Subcutaneous abdominal adipose tissue (tissue), 5 donors: ENCODE results near the gene PYGO2.
A peak's percentile ranks its signal among the peaks of the same experiment; 100 is the strongest.
"Not testable (repeated sequence)": the region's sequence is repeated elsewhere in the genome, so short reads cannot be mapped to it uniquely, and the experiment has no call there.

Experiments
- H3K27ac ChIP-seq: one replicate; pipeline ENCODE4 v1.7.0; 2013; ENCODE audit warnings: low read depth, mild to moderate bottlenecking, inconsistent platforms, low read length, moderate library complexity
- H3K27me3 ChIP-seq, 5 donors: one replicate each; pipeline ENCODE4 v1.7.0; 2013; ENCODE audit warnings: low read length in 5 of 5, inconsistent platforms in 1 of 5; ENCODE audit not compliant: control insufficient read depth in 5 of 5, insufficient read depth in 4 of 5
- H3K36me3 ChIP-seq, 5 donors: one replicate each; pipeline ENCODE4 v1.7.0; 2013; ENCODE audit warnings: low read length in 5 of 5; ENCODE audit not compliant: control insufficient read depth in 5 of 5, insufficient read depth in 5 of 5
- H3K4me1 ChIP-seq, 5 donors: one replicate each; pipeline ENCODE4 v1.7.0; 2013; ENCODE audit warnings: low read length in 5 of 5, mild to moderate bottlenecking in 3 of 5, moderate library complexity in 1 of 5; ENCODE audit not compliant: control insufficient read depth in 5 of 5, insufficient read depth in 5 of 5
- H3K4me3 ChIP-seq, 5 donors: one replicate each; pipeline ENCODE4 v1.7.0; 2013; ENCODE audit warnings: low read length in 5 of 5, low read depth in 1 of 5
- H3K9ac ChIP-seq, 5 donors: one replicate each; pipeline ENCODE4 v1.7.0; 2013; ENCODE audit warnings: low read length in 5 of 5, mild to moderate bottlenecking in 4 of 5, moderate library complexity in 3 of 5
- H3K9me3 ChIP-seq, 5 donors: one replicate each; pipeline ENCODE4 v1.7.0; 2013; ENCODE audit warnings: low read length in 5 of 5; ENCODE audit not compliant: control insufficient read depth in 5 of 5
- donor health status: healthy.
- donor health status: healthy.
- donor health status: healthy.
- donor health status: healthy.
- donor health status: healthy.

Gene PYGO2

DNA sequence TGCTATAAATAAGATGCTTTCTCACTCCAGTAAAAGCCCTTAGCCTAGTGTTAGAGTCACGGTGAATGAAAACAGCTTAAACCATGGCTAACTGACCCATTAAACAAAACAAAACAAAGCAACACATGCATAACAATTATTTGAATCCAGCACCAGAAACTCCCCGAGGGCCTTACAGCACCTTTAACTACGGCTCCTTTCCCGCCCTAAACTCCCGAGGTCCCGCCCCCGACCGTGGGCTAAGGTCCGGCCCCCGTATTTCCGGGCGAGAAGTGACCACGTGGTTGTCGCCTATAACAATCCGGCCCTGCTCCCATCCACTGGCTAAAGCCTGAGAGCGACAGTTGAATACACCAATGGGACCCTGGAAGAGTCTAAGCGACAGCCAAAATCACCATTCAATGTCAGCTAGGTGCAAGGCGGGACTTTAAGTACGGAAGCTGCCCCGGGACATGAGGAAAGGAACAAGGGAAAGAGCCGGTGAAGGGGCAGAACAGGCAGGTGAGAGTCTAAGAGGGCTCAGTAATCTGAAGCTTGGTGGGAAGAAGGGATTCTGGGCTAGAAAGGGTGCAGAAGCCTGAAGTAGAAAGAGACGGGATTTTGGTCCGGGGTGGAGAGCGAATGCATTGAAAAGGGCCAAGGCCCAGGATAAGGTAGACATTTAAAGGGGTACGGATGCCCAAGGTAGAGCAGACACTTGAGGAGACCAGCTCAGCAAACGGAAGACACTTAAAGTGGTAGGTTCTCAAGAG lies 21.5 kb upstream of the PYGO2 start, which contains the start of gene FLAD1:
Gene FLAD1 (plus strand): TSS at position 448 of the 752 bp plus-strand sequence. CDS start 351 bp downstream, outside the sequence.
- peak within 1 kb of the TSS; percentile 82 to 96 (median 89) for H3K4me3 ChIP-seq
- no peaks in the 10 kb centered on the region for H3K9me3 ChIP-seq
- H3K27me3 ChIP-seq = no peaks in the 10 kb centered on the region
- peaks cover 2 to 45% (median 37%) of the 10 kb centered on the region in 5 donors for H3K4me1 ChIP-seq
- H3K36me3 ChIP-seq = peaks cover 9 to 24% (median 14%) of the 10 kb centered on the region in 5 donors
- peak within 1 kb of the TSS; percentile 87 to 96 (median 93) for H3K9ac ChIP-seq
- peak within 1 kb of the TSS; percentile 91 for H3K27ac ChIP-seq

DNA sequence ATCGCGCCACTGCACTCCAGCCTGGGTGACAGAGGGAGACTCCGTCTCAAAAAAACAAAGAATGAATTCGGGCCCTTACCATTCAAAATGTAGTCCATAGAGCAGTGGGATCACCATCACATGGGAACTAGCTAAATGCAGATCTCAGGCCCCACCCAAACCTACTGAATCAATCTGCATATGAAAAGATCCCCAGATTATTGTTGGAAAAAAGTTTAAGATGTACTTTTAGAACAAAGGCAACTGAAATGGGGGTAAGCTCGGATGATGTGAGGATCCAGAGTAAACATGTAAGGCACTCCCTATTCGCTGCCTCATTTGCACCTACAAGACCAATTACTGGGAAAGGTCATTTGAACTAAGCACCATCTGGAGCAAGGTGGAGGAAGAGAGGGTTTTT lies 20.8 kb upstream of the PYGO2 start:
- H3K36me3 ChIP-seq = peaks cover 6 to 18% (median 11%) of the 10 kb centered on the region in 5 donors
- H3K9ac ChIP-seq = peak overlapping the region in 3 of 5 donors; percentile 27 to 69 (median 64)
- peaks cover 2 to 37% (median 30%) of the 10 kb centered on the region in 5 donors for H3K4me1 ChIP-seq
- H3K27ac ChIP-seq = no peak overlapping the region
- peak overlapping the region; percentile 68 to 96 (median 82) for H3K4me3 ChIP-seq
- H3K9me3 ChIP-seq = no peaks in the 10 kb centered on the region
- H3K27me3 ChIP-seq = no peaks in the 10 kb centered on the region

DNA sequence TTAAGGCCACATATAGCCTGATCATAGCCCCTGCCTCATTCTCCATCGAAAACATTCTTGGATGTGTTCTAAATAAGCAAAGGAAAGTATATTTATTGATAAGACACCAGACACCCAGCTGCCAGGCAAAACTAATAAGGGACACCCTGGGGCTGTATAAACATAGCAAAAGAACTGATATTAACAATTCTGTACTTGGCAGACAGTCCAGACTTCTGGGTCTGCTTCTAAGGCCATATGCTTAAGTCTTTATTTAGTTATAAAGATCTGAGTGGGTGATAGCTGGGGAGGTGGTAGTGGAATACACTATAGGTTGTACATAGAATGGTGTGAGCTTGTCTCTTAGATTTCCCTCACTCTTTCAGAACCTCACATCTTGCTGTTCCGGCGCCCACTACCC lies 16.8 kb upstream of the PYGO2 start:
- Histone ChIP-seq H3K4me1 (peaks cover 13 to 31% (median 26%) of the 10 kb centered on the region in 5 donors), H3K9ac (no peak overlapping the region), H3K4me3 (no peak overlapping the region), H3K27me3 (peaks cover 0 to 11% (median 0%) of the 10 kb centered on the region in 5 donors), H3K36me3 (peaks cover 5 to 16% (median 12%) of the 10 kb centered on the region in 5 donors), H3K9me3 (peaks cover 0 to 2% (median 0%) of the 10 kb centered on the region in 5 donors), H3K27ac (no peak overlapping the region)

DNA sequence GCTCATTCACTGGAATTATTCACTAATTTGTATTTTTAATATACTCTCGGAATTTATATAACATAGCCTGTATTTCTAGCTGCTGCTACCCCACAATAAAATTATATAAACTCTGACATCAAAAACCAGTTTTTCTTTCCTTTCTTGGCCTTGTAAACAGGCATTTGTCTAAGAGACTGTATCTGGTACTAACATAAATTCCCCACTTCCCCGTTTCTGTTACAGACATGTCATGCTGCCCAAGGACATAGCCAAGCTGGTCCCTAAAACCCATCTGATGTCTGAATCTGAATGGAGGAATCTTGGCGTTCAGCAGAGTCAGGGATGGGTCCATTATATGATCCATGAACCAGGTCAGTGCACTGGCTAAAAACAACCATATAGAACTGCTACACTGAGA lies 16.2 kb upstream of the PYGO2 start:
- not testable (repeated sequence) for H3K9ac ChIP-seq, H3K27ac ChIP-seq, H3K9me3 ChIP-seq, H3K4me3 ChIP-seq
- H3K4me1 ChIP-seq = peaks cover 16 to 34% (median 29%) of the 10 kb centered on the region in 5 donors
- peaks cover 0 to 11% (median 0%) of the 10 kb centered on the region in 5 donors for H3K27me3 ChIP-seq
- peaks cover 5 to 16% (median 12%) of the 10 kb centered on the region in 5 donors for H3K36me3 ChIP-seq

DNA sequence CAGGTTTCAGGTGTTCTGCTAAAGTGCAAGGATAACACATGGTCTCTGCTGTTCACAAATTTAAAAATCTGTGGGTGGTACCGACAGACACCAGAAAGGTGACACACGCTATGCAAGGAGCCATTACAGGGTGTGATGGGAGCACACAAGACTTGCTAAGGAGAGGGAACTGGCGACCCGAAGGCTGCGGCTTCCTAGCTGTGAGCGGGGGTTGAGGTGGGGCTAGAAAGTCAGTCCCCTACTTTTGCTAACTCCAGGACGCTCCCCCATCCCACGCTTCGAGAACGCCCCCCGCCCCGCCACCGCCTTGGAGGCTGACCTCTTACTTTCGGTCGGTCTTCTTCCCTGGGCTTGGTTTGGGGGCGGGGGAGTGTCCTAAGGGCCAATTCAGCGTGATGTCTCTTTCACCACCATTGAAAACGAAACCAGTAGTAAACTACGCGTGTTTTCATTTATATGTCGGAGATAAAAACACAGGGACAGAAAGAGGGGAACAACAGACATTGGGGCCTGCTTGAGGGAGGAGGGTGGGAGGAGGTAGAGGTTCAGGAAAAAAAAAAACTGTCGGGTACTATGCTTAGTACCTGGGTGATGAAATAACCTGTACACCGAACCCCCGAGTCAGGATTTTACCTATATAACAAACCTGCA lies 14.0 kb upstream of the PYGO2 start:
- peaks cover 0 to 2% (median 0%) of the 10 kb centered on the region in 5 donors for H3K9me3 ChIP-seq
- peak overlapping the region; percentile 74 to 100 (median 86) for H3K9ac ChIP-seq
- H3K4me3 ChIP-seq = peak overlapping the region; percentile 75 to 92 (median 84)
- peaks cover 29 to 50% (median 46%) of the 10 kb centered on the region in 5 donors for H3K4me1 ChIP-seq
- peaks cover 5 to 16% (median 12%) of the 10 kb centered on the region in 5 donors for H3K36me3 ChIP-seq
- peaks cover 0 to 11% (median 0%) of the 10 kb centered on the region in 5 donors for H3K27me3 ChIP-seq
- peak overlapping the region; percentile 97 for H3K27ac ChIP-seq

DNA sequence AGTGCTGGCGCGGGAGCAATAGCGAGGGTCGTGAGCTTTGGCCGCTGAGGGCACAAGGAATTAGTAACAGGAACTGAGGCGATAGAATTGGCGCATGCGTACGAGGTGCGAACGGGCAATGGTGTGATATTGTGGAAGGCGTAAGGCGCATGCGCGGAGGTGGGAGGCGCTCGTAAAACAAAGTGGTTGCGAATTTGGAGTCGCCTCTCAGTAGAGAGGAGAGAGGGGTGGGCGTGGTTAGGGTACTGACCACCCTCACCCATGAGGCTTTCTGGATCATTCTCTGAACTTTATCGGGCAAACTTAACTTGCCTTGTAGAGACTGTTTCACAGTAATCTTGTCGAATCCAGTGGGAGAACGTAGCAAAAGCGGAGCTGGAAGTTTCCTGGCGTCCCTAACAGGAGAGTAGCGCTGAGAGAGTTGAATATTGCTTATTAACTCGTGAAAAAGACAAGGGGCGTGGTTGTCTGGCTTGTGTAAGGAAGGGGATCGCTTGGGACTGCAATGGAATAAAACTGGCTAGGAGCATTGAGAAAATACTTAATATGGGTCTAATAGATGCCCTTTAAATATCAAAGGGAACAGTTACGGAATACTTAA lies 13.3 kb upstream of the PYGO2 start:
- Histone ChIP-seq H3K4me3 (peak overlapping the region; percentile 75 to 92 (median 84)), H3K27me3 (peaks cover 0 to 11% (median 0%) of the 10 kb centered on the region in 5 donors), H3K9ac (peak overlapping the region; percentile 74 to 100 (median 86)), H3K9me3 (peaks cover 0 to 2% (median 0%) of the 10 kb centered on the region in 5 donors), H3K27ac (peak overlapping the region; percentile 97), H3K4me1 (peaks cover 29 to 56% (median 52%) of the 10 kb centered on the region in 5 donors), H3K36me3 (peaks cover 5 to 16% (median 12%) of the 10 kb centered on the region in 5 donors)

DNA sequence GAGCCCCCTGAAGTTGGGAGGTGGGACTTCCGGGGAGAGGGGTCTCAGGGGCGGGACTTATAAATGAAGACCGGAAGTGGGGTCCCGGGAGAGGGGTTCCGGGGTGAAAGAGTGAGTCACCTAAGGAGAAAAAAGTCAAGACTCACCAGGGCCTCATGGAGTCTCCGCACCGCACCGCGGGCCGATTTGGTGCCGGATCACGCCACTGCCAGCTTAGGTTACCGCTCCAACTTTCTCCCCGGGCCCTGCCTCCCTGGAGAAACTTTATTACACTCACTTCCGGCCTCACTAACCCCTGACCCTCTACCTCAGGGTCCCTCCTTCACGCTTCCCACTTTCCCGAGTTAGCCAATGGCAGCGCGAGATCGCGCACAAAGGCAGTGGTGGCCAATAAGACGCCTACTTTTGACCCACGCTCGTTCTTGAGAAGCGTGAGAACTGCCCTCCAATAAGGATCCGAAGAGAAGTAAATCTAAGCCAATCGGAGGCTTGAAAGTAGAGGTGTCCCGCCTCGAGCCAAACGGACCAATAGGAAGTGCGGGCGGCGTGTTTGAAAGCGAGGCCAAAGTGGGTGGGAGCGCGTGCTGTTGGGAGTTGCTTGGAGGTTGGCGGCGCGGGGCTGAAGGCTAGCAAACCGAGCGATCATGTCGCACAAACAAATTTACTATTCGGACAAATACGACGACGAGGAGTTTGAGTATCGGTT lies 12.7 kb upstream of the PYGO2 start, which contains the start of gene CKS1B:
Gene CKS1B (plus strand): TSS at position 580 of the 706 bp plus-strand sequence. CDS start 65 bp downstream, at position 645.
- Histone ChIP-seq H3K4me3 (peak within 1 kb of the TSS; percentile 75 to 92 (median 84)), H3K36me3 (peaks cover 1 to 11% (median 10%) of the 10 kb centered on the region in 5 donors), H3K9ac (peak within 1 kb of the TSS; percentile 89 to 100 (median 95)), H3K27me3 (peaks cover 0 to 11% (median 0%) of the 10 kb centered on the region in 5 donors), H3K9me3 (peaks cover 0 to 2% (median 0%) of the 10 kb centered on the region in 5 donors), H3K4me1 (peaks cover 29 to 63% (median 59%) of the 10 kb centered on the region in 5 donors), H3K27ac (peak within 1 kb of the TSS; percentile 97)

DNA sequence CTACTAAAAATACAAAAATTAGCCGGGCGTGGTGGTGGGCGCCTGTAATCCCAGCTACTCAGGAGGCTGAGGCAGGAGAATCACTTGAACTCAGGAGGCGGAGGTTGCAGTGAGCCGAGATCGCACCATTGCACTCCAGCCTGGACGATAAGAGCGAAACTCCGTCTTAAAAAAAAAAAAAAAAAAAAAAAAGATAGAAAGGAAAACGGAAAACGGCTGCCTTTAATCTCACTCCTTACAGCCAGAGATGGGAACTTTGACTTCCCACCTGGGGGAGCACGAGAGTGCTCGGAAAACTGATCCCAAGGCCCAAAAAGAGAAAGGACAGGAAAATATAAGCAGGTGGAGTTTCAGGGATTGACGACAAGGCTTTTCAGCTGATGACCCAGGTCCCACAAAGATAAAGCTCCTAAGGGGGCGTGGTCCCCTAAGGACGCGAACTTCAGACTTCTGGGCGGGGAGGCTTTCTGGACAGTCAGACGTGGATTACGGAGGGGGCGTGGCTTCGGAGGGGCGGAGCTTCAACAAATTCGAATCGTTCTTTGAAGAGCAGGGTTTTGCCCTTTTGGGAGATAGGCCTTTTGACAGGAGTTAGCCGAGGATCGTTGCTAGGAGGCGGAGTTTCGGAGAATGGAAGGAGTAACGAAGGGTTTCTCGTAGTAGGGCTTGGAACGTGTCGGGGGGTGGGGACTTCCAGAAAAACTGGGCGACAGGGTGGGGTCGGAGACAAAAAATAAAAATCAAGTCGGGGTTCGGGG lies 11.9 kb upstream of the PYGO2 start:
- Histone ChIP-seq H3K9ac (peak overlapping the region; percentile 89 to 100 (median 95)), H3K4me3 (peak overlapping the region; percentile 75 to 91 (median 82)), H3K4me1 (peaks cover 31 to 70% (median 66%) of the 10 kb centered on the region in 5 donors), H3K36me3 (peaks cover 0 to 13% (median 7%) of the 10 kb centered on the region in 5 donors), H3K9me3 (peaks cover 0 to 2% (median 0%) of the 10 kb centered on the region in 5 donors), H3K27me3 (peaks cover 0 to 11% (median 0%) of the 10 kb centered on the region in 5 donors), H3K27ac (peak overlapping the region; percentile 97)
